Measurements from ENCODE around the gene TTC33.
"Not testable (repeated sequence)": the region's sequence is repeated elsewhere in the genome, so short reads cannot be mapped to it uniquely, and the experiment has no call there.

Gene TTC33

GRCh38 chr5:40653221-40654022 lies 102.3 kb downstream of the TTC33 start:
- no peak for DNase-seq (ENCODE audit: extremely low read depth, low read depth)
- TF ChIP-seq, protein P1, sequence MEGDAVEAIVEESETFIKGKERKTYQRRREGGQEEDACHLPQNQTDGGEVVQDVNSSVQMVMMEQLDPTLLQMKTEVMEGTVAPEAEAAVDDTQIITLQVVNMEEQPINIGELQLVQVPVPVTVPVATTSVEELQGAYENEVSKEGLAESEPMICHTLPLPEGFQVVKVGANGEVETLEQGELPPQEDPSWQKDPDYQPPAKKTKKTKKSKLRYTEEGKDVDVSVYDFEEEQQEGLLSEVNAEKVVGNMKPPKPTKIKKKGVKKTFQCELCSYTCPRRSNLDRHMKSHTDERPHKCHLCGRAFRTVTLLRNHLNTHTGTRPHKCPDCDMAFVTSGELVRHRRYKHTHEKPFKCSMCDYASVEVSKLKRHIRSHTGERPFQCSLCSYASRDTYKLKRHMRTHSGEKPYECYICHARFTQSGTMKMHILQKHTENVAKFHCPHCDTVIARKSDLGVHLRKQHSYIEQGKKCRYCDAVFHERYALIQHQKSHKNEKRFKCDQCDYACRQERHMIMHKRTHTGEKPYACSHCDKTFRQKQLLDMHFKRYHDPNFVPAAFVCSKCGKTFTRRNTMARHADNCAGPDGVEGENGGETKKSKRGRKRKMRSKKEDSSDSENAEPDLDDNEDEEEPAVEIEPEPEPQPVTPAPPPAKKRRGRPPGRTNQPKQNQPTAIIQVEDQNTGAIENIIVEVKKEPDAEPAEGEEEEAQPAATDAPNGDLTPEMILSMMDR (IDR thresholded peaks at IDR 0.05; ENCODE audit: low read depth, low read length): no peak

- DNase-seq (ENCODE audit: extremely low read depth, low read depth): no peak
These were observed 103.1 kb downstream of the TTC33 start for GRCh38 chr5:40652441-40653220.

GRCh38 chr5:40651201-40651600 lies 104.6 kb downstream of the TTC33 start:
- TF ChIP-seq, protein P1 (IDR thresholded peaks at IDR 0.05; ENCODE audit: low read depth, low read length): no peak

More at GRCh38 chr5:40652441-40653220, 103.1 kb downstream of the TTC33 start:
- TF ChIP-seq, protein P1 (IDR thresholded peaks at IDR 0.05; ENCODE audit: low read depth, low read length): no peak

DNA sequence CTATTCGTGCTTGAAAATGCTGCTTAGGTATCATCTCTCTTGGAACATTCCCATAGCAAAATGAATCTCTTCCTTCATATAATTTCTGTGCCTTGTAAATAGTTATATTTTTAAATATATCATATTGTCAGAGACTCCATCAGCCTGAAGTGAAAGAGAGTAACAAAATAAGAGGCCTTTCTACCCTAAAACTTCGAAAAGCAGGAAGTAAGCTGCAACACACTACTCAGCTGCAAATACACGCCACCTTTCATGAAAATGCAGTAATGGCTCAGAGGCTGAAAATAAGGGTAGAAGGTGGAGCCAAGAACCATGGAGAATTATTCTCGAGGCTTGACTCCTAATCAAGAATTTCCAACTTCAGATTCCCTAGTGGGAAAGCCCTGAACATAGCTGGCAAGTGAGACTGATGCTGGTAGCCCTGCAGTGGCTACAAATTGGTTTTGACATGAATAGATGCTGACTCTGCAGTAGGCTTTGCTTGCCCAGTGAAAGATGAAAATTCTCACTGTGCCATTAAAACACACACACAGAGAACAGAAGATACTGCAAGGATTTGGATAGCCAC lies 106.2 kb downstream of the TTC33 start:
- no peak for DNase-seq (ENCODE audit: extremely low read depth, low read depth)
- TF ChIP-seq, protein P1 (IDR thresholded peaks at IDR 0.05; ENCODE audit: low read depth, low read length): no peak

More at GRCh38 chr5:40651201-40651600, 104.6 kb downstream of the TTC33 start:
- DNase-seq (ENCODE audit: extremely low read depth, low read depth): no peak

DNA sequence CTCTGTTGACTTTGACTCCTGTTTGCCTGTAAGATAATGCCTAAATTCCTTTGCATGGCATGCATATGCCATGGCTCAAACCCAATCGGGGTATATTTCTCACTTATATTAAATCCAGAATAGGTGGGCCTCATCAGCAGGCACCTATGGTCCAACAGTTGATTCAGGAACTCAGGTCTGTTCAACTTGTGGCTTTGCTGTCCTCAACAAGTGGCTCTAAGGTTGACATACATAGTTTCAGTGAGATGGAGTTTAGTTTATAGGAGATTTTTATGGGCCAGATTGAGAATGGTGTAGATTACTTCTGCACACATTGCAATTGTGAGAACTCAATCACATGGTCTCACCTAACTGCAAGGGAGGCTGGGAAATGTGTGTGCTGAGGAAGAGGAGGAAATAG lies 107.6 kb downstream of the TTC33 start:
- DNase-seq (ENCODE audit: extremely low read depth, low read depth): no peak
- TF ChIP-seq, protein P1 (IDR thresholded peaks at IDR 0.05; ENCODE audit: low read depth, low read length): no peak

- TF ChIP-seq, protein P1 (IDR thresholded peaks at IDR 0.05; ENCODE audit: low read depth, low read length): no peak
- no peak for DNase-seq (ENCODE audit: extremely low read depth, low read depth)
These were observed 109.5 kb downstream of the TTC33 start for GRCh38 chr5:40646266-40646665.

DNA sequence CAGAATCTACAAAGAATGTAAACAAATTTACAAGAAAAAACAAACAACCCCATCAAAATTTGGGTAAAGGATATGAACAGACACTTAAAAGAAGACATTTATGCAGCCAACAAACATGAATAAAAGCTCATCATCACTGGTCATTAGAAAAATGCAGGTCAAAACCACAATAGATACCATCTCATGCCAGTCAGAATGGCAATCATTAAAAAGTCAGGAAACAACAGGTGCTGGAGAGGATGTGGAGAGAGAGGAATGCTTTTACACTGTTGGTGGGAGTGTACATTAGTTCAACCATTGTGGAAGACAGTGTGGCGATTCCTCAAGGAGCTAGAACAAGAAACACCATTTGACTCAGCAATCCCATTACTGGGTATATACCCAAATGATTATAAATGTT lies 116.2 kb downstream of the TTC33 start:
- DNase-seq (ENCODE audit: extremely low read depth, low read depth): not testable (repeated sequence)

Data from AG09319 (cell line).